Fibroblast of lung (primary cell): ENCODE data around the gene PAM. TPM values are rescaled to one million over a fixed set of nuclear protein-coding genes. Genes with fewer than 3 reads are reported as not detected.
A peak's percentile ranks its signal among the peaks of the same experiment; 100 is the strongest.

Experiments used
- DNase-seq, 2 donors: peaks; one replicate each; pipeline versions ENCODE4 v3.0.0 to v3.0.0-alpha.2; 2010; ENCODE audit warnings: low read depth in 2 of 2
- H2AFZ ChIP-seq: 2 replicates; pipeline ENCODE4 v1.5.1; 2012; ENCODE audit warnings: low read length, control low read depth, inconsistent platforms
- H3K27ac ChIP-seq: 2 replicates; pipeline ENCODE4 v1.5.1; 2011; ENCODE audit warnings: low read length, control low read depth; ENCODE audit not compliant: insufficient read depth
- H3K27me3 ChIP-seq: 2 replicates; pipeline ENCODE4 v1.5.1; 2011; ENCODE audit warnings: mild to moderate bottlenecking, low read length; ENCODE audit not compliant: control insufficient read depth, insufficient read depth
- H3K36me3 ChIP-seq: 2 replicates; pipeline ENCODE4 v1.5.1; 2011; ENCODE audit warnings: low read length; ENCODE audit not compliant: control insufficient read depth, insufficient read depth
- H3K4me1 ChIP-seq: 2 replicates; pipeline ENCODE4 v1.5.1; 2011; ENCODE audit warnings: low read length; ENCODE audit not compliant: control insufficient read depth, insufficient read depth; ENCODE audit errors: extremely low read depth
- H3K4me2 ChIP-seq: 2 replicates; pipeline ENCODE4 v1.5.1; 2011; ENCODE audit warnings: low read length, control low read depth; ENCODE audit not compliant: insufficient read depth; ENCODE audit errors: extremely low read depth
- H3K4me3 ChIP-seq, 4 experiments: fragments of 200-600 bp in 1 of 4; sonication (generic) in 1 of 4; replicated peaks in 1 of 4; 2 replicates each; pipeline ENCODE4 v1.5.1; 2011 to 2016; ENCODE audit warnings: low read length in 4 of 4, low read depth in 3 of 4, mild to moderate bottlenecking in 3 of 4, control low read depth in 2 of 4, inconsistent platforms in 1 of 4, mixed read lengths in 1 of 4; ENCODE audit not compliant: insufficient read depth in 1 of 4; ENCODE audit errors: control extremely low read depth in 1 of 4
- H3K79me2 ChIP-seq: 2 replicates; pipeline ENCODE4 v1.5.1; 2012; ENCODE audit warnings: mild to moderate bottlenecking, low read length, inconsistent platforms; ENCODE audit not compliant: control insufficient read depth, insufficient read depth
- H3K9ac ChIP-seq: 2 replicates; pipeline ENCODE4 v1.5.1; 2011; ENCODE audit warnings: mild to moderate bottlenecking, low read length, control low read depth; ENCODE audit not compliant: insufficient read depth
- H3K9me3 ChIP-seq: 2 replicates; pipeline ENCODE4 v1.5.1; 2012; ENCODE audit warnings: low read depth, low read length; ENCODE audit not compliant: control insufficient read depth, insufficient read depth
- H4K20me1 ChIP-seq: 2 replicates; pipeline ENCODE4 v1.5.1; 2011; ENCODE audit warnings: low read length; ENCODE audit not compliant: control insufficient read depth, insufficient read depth; ENCODE audit errors: extremely low read depth
- CTCF ChIP-seq, 2 donors: IDR thresholded peaks in 1 of 2; conservative IDR thresholded peaks in 1 of 2; 1 replicate in 1 of 2; 2 replicates in 1 of 2; pipeline ENCODE4 v1.5.1; 2011 to 2012; ENCODE audit warnings: low read length in 2 of 2, control low read depth in 1 of 2, inconsistent platforms in 1 of 2, low read depth in 1 of 2, mild to moderate bottlenecking in 1 of 2
- EZH2 ChIP-seq: IDR thresholded peaks from 2 replicates; pipeline ENCODE4 v1.5.1; 2012; ENCODE audit warnings: low read length, control low read depth, mild to moderate bottlenecking; ENCODE audit errors: missing control alignments
- polyA plus RNA-seq, 2 donors: library from polyadenylated mRNA; depleted of rRNA in 1 of 2; stranded (reverse) in 1 of 2; unstranded in 1 of 2; fragments of >200 nt; gene quantifications; 2 replicates each; pipeline ENCODE4 v1.2.1, GENCODE V29; 2011 to 2012; ENCODE audit warnings: missing spikeins in 1 of 2
- total RNA-seq: library from RNA; depleted of rRNA; stranded (reverse); fragments of >200 nt; gene quantifications from 2 replicates; pipeline ENCODE4 v1.2.1, GENCODE V29; 2014

PAM gene
- total and polyA plus RNA-seq, 2 donors (not counting 1 experiment from before 2014, with no cell fraction given): 404 to 405 TPM

GRCh38 chr5:102800427-102800826 is 45.3 kb downstream of the PAM start:
- Histone ChIP-seq H3K27ac (no peak overlapping the region), H3K4me3 (no peak overlapping the region), H3K4me2 (no peak overlapping the region), H3K27me3 (no peaks in the 10 kb centered on the region), H2AFZ (no peak overlapping the region), H3K79me2 (no peaks in the 10 kb centered on the region), H3K9me3 (no peaks in the 10 kb centered on the region), H3K9ac (no peak overlapping the region), H3K36me3 (no peaks in the 10 kb centered on the region), H3K4me1 (no peaks in the 10 kb centered on the region), H4K20me1 (no peaks in the 10 kb centered on the region)
- no peak for DNase-seq
- TF ChIP-seq EZH2 (no peak), CTCF (conservative IDR thresholded peaks at IDR 0.05 in 1 of 2, IDR thresholded peaks at IDR 0.05 in 1 of 2; ENCODE audit: low read depth in 1 of 2, low read length in 2 of 2) (no peak)

GRCh38 chr5:102801371-102801770 is 46.3 kb downstream of the PAM start:
- Histone ChIP-seq H3K4me3 (no peak overlapping the region), H4K20me1 (no peaks in the 10 kb centered on the region), H3K9me3 (no peaks in the 10 kb centered on the region), H3K36me3 (no peaks in the 10 kb centered on the region), H3K4me1 (no peaks in the 10 kb centered on the region), H3K9ac (no peak overlapping the region), H2AFZ (no peak overlapping the region), H3K27ac (no peak overlapping the region), H3K27me3 (no peaks in the 10 kb centered on the region), H3K4me2 (no peak overlapping the region), H3K79me2 (no peaks in the 10 kb centered on the region)
- DNase-seq: peak in 1 of 2 donors; percentile 36
- TF ChIP-seq CTCF (conservative IDR thresholded peaks at IDR 0.05 in 1 of 2, IDR thresholded peaks at IDR 0.05 in 1 of 2; ENCODE audit: low read depth in 1 of 2, low read length in 2 of 2): no peak
- TF ChIP-seq EZH2: no peak

GRCh38 chr5:102802708-102803458 is 47.8 kb downstream of the PAM start:
- no peaks in the 10 kb centered on the region for H3K36me3 ChIP-seq
- H3K79me2 ChIP-seq: no peaks in the 10 kb centered on the region
- no peaks in the 10 kb centered on the region for H3K27me3 ChIP-seq
- H3K4me3 ChIP-seq: no peak overlapping the region
- H4K20me1 ChIP-seq: no peaks in the 10 kb centered on the region
- DNase-seq: no peak
- no peak overlapping the region for H3K4me2 ChIP-seq
- TF ChIP-seq EZH2: no peak
- TF ChIP-seq CTCF (conservative IDR thresholded peaks at IDR 0.05 in 1 of 2, IDR thresholded peaks at IDR 0.05 in 1 of 2; ENCODE audit: low read depth in 1 of 2, low read length in 2 of 2): no peak
- no peaks in the 10 kb centered on the region for H3K4me1 ChIP-seq
- no peaks in the 10 kb centered on the region for H3K9me3 ChIP-seq
- H3K27ac ChIP-seq: no peak overlapping the region
- no peak overlapping the region for H2AFZ ChIP-seq
- H3K9ac ChIP-seq: no peak overlapping the region
